ENCODE results near the gene CEP120. TPM values are rescaled to one million over a fixed set of nuclear protein-coding genes. Genes with fewer than 3 reads are reported as not detected.

Gene CEP120
- total and polyA plus RNA-seq, 2 experiments from 2014 or later = 4.9 to 16.3 TPM

- no peaks in the 10 kb centered on the region for H3F3A ChIP-seq (replicated peaks; ENCODE audit: low read depth)
- Mint-ChIP-seq H3K9me3 (peaks cover 2% of the 10 kb centered on the region; the same call in 1 of the 3 replicates), H3K36me3 (ENCODE audit: low read depth) (no peaks in the 10 kb centered on the region), H3K27me3 (ENCODE audit: insufficient read depth, low read depth, poor library complexity) (no peaks in the 10 kb centered on the region), H3K4me1 (peaks cover 19% of the 10 kb centered on the region), H3K4me3 (no peak overlapping the region), H3K27ac (no peak overlapping the region)
- peaks cover 21% of the 10 kb centered on the region for H3K4me1 ChIP-seq (ENCODE audit: insufficient read depth)
- no peak for TF ChIP-seq CTCF (conservative IDR thresholded peaks at IDR 0.05; ENCODE audit: low read depth in 2 of 2)
- TF ChIP-seq ZNF331 (CRISPR knock-in tag; IDR thresholded peaks at IDR 0.05; ENCODE audit: low read depth) = no peak
- TF ChIP-seq JUNB (IDR thresholded peaks at IDR 0.05; ENCODE audit: unreplicated experiment) = no peak
- no peak overlapping the region for H3K27ac ChIP-seq (ENCODE audit: low read depth)
- no peaks in the 10 kb centered on the region for H3K27me3 ChIP-seq (ENCODE audit: insufficient read depth)
- H3K36me3 ChIP-seq (ENCODE audit: insufficient read depth) = no peaks in the 10 kb centered on the region
- H3K4me2 ChIP-seq = no peak overlapping the region
- DNase-seq (ENCODE audit: low spot score) = no peak
- ATAC-seq = no peak
- H3K9me2 ChIP-seq (ENCODE audit: insufficient read depth) = no peaks in the 10 kb centered on the region
- H3K79me2 ChIP-seq (replicated peaks; ENCODE audit: insufficient read depth) = no peaks in the 10 kb centered on the region
- H2AFZ ChIP-seq = no peak overlapping the region
- H4K20me1 ChIP-seq (replicated peaks; ENCODE audit: insufficient read depth) = no peaks in the 10 kb centered on the region
- H3K4me3 ChIP-seq = no peak overlapping the region
Observed at GRCh38 chr5:123297198-123297831, 125.9 kb downstream of the CEP120 start.

Other genes starting within 250 kb of the CEP120 start
- gene CSNK1G3, start 88.8 kb upstream of the CEP120 start, total RNA-seq (2014; rRNA removed; shearing (Covaris generic)) = 62.8 and 65.1 TPM in 2 replicates
- 18.2 and 19.6 TPM in 2 replicates for gene CSNK1G3, start 88.8 kb upstream of the CEP120 start, polyA plus RNA-seq (2016; fragmentation: Nextera tagmentation; extraction: Ambion mirVana)

Measured in GM23338 (cell line).